K562 (cell line): ENCODE data around the gene HGS. TPM values are rescaled to one million over a fixed set of nuclear protein-coding genes. Genes with fewer than 3 reads are reported as not detected.
A peak's percentile ranks its signal among the peaks of the same experiment; 100 is the strongest.

ENCODE experiments used
- ARNT ChIP-seq, 2 experiments: fragments of 450-650 bp; IDR thresholded peaks; 2 replicates each; pipeline ENCODE4 v1.6.1; 2016; ENCODE audit warnings: mild to moderate bottlenecking in 1 of 2
- BDP1 ChIP-seq: IDR thresholded peaks from 3 replicates; pipeline ENCODE4 v1.6.1; 2011; ENCODE audit not compliant: insufficient read length, insufficient read depth
- E2F8 ChIP-seq: fragments of 450-650 bp; IDR thresholded peaks from 2 replicates; pipeline ENCODE4 v1.7.1; 2018; ENCODE audit warnings: mild to moderate bottlenecking, low read depth; ENCODE audit not compliant: partially characterized antibody
- E4F1 ChIP-seq: fragments of 250-450 bp; sonication (Bioruptor Pico); IDR thresholded peaks from 2 replicates; pipeline ENCODE4 v1.5.0; 2021; ENCODE audit warnings: mild to moderate bottlenecking, borderline replicate concordance
- FOXA3 ChIP-seq, 2 experiments: fragments of 450-650 bp in 1 of 2; sonication (generic) in 1 of 2; formaldehyde crosslinking; IDR thresholded peaks in 1 of 2; conservative IDR thresholded peaks in 1 of 2; 2 replicates each; pipeline versions ENCODE4 v1.4.0 to v1.8.0; 2020 to 2022; ENCODE audit warnings: mild to moderate bottlenecking in 2 of 2, missing genetic modification reagents in 1 of 2
- GTF2A2 ChIP-seq: IDR thresholded peaks from 2 replicates; pipeline ENCODE4 v1.6.1; 2016; ENCODE audit warnings: mild to moderate bottlenecking, missing genetic modification characterization, missing compliant biosample characterization
- HDAC2 ChIP-seq: fragments of 450-650 bp; IDR thresholded peaks from 2 replicates; pipeline ENCODE4 v1.6.1; 2016; ENCODE audit warnings: mild to moderate bottlenecking
- JUND ChIP-seq, 2 experiments: IDR thresholded peaks; 2 replicates in 1 of 2; 3 replicates in 1 of 2; pipeline ENCODE4 v1.6.1; 2011; ENCODE audit warnings: borderline replicate concordance in 2 of 2, low read depth in 2 of 2, low read length in 2 of 2, improper control_type of control experiment in 1 of 2, missing biosample characterization in 1 of 2, missing genetic modification characterization in 1 of 2, missing genetic modification reagents in 1 of 2
- MAFF ChIP-seq: IDR thresholded peaks from 2 replicates; pipeline ENCODE4 v1.6.1; 2012; ENCODE audit warnings: low read length, improper control_type of control experiment
- MEF2D ChIP-seq: conservative IDR thresholded peaks from 2 replicates; pipeline ENCODE4 v1.6.1; 2016; ENCODE audit warnings: low read depth, missing genetic modification characterization, missing compliant biosample characterization
- NONO ChIP-seq, 2 experiments: fragments of 200-400 bp in 1 of 2; fragments of 450-650 bp in 1 of 2; formaldehyde crosslinking in 1 of 2; IDR thresholded peaks; 2 replicates each; pipeline ENCODE4 v1.6.1; 2017; ENCODE audit warnings: low read depth in 2 of 2, mild to moderate bottlenecking in 2 of 2, moderate library complexity in 2 of 2, low read length in 1 of 2
- POLR3A ChIP-seq: IDR thresholded peaks from 2 replicates; pipeline ENCODE4 v1.6.1; 2011; ENCODE audit warnings: borderline replicate concordance, mild to moderate bottlenecking, moderate library complexity; ENCODE audit not compliant: insufficient read length, insufficient read depth; ENCODE audit errors: extremely low read depth
- POU5F1 ChIP-seq: fragments of 150-350 bp; IDR thresholded peaks from 2 replicates; pipeline ENCODE4 v1.6.1; 2014; ENCODE audit warnings: borderline replicate concordance, low read length, low read depth, mild to moderate bottlenecking; ENCODE audit not compliant: partially characterized antibody
- PRMT5 ChIP-seq: sonication (generic); formaldehyde crosslinking; IDR thresholded peaks from 2 replicates; pipeline ENCODE4 v1.5.0; 2020; ENCODE audit warnings: missing genetic modification reagents
- PTRF ChIP-seq: fragments of 450-650 bp; IDR thresholded peaks from 2 replicates; pipeline ENCODE4 v1.6.1; 2016; ENCODE audit warnings: mild to moderate bottlenecking, missing genetic modification characterization, missing compliant biosample characterization
- RBFOX2 ChIP-seq: fragments of 200-400 bp; formaldehyde crosslinking; IDR thresholded peaks from 2 replicates; pipeline ENCODE4 v1.6.1; 2017; ENCODE audit warnings: low read depth, mild to moderate bottlenecking, low read length, moderate library complexity
- RHOXF2B ChIP-seq: fragments of 250-450 bp; sonication (Bioruptor Pico); conservative IDR thresholded peaks from 2 replicates; pipeline ENCODE4 v1.5.1; 2021
- TARDBP ChIP-seq: fragments of 450-650 bp; IDR thresholded peaks from 2 replicates; pipeline ENCODE4 v1.6.1; 2016
- TBL1XR1 ChIP-seq, 2 experiments: IDR thresholded peaks; 2 replicates each; pipeline ENCODE4 v1.6.1; 2012; ENCODE audit warnings: improper control_type of control experiment in 2 of 2, low read length in 2 of 2, mild to moderate bottlenecking in 1 of 2
- THAP7 ChIP-seq: fragments of 250-450 bp; sonication (Bioruptor Pico); IDR thresholded peaks from 2 replicates; pipeline ENCODE4 v1.5.0; 2021
- USF1 ChIP-seq: sonication (generic); formaldehyde crosslinking; IDR thresholded peaks from 2 replicates; pipeline ENCODE4 v1.9.0; 2022; ENCODE audit warnings: mild to moderate bottlenecking, missing genetic modification reagents
- ZFP36 ChIP-seq: fragments of 150-350 bp; IDR thresholded peaks from 2 replicates; pipeline ENCODE4 v1.6.1; 2018; ENCODE audit warnings: low read length, low read depth; ENCODE audit not compliant: partially characterized antibody
- polyA plus RNA-seq, 8 experiments: library from polyadenylated mRNA; depleted of rRNA in 4 of 8; stranded (reverse) in 5 of 8; unstranded in 3 of 8; fragments of >200 nt; fragmentation: Nextera tagmentation in 2 of 8; fragmentation: Illumina TruSeq in 1 of 8; extraction: Ambion mirVana in 2 of 8; extraction: Trizol in 1 of 8; gene quantifications; 2 replicates each; pipeline versions ENCODE4 v1.2.1 to v1.2.3, GENCODE V29; 2011 to 2014; ENCODE audit warnings: inconsistent platforms in 1 of 8, missing spikeins in 1 of 8
- total RNA-seq, 7 experiments: library from RNA; depleted of rRNA in 6 of 7; stranded (reverse); fragments of >200 nt in 6 of 7; fragmentation: Illumina TruSeq in 2 of 7; extraction: Trizol in 2 of 7; gene quantifications; 2 replicates each; pipeline versions ENCODE4 v1.2.1 to v1.2.3, GENCODE V29; 2011 to 2021; ENCODE audit warnings: low replicate concordance in 1 of 7

HGS gene
- total and polyA plus RNA-seq, 9 of the 15 experiments (the other 6 are each of a cell fraction or from before 2014, with no cell fraction given): 3.9 to 176 (median 77.1) TPM

GRCh38 chr17:81684442-81684911 is 666 bp downstream of the HGS start (continued):
- TF ChIP-seq BDP1 (no peak), NONO (IDR thresholded peaks at IDR 0.05; ENCODE audit: low read depth in 2 of 2, low read length in 1 of 2) (no peak), PRMT5 (CRISPR knock-in tag) (no peak), FOXA3 (CRISPR knock-in tag; conservative IDR thresholded peaks at IDR 0.05 in 1 of 2, IDR thresholded peaks at IDR 0.05 in 1 of 2) (peak in 1 of 2 experiments; percentile 82; a peak in 2 of 4 replicates), HDAC2 (0 out of 2 replicates have a peak, but pooled peaks have one; percentile 39), TBL1XR1 (IDR thresholded peaks at IDR 0.05; ENCODE audit: low read length in 2 of 2) (no peak), RHOXF2B (CRISPR knock-in tag) (no peak), JUND (IDR thresholded peaks at IDR 0.05; ENCODE audit: borderline replicate concordance, low read depth, low read length) (no peak; the same call in 1 of the 2 replicates), JUND (tag; IDR thresholded peaks at IDR 0.05; ENCODE audit: borderline replicate concordance, low read depth, low read length) (no peak), MAFF (no peak), PTRF (tag) (no peak), MEF2D (tag) (no peak), RBFOX2 (0 out of 2 replicates have a peak, but pooled peaks have one; percentile 43), THAP7 (no peak), ARNT (IDR thresholded peaks at IDR 0.05) (peak in 1 of 2 experiments; percentile 51; a peak in 1 of 4 replicates), USF1 (CRISPR knock-in tag) (peak; percentile 82), TARDBP (no peak), GTF2A2 (no peak), POU5F1 (no peak), ZFP36 (no peak), E2F8 (no peak), POLR3A (no peak), E4F1 (no peak)
